Ishikawa (cell line): Measurements from ENCODE around the gene PAGE2.

ENCODE experiments used
- CEBPB ChIP-seq: IDR thresholded peaks from 2 replicates; pipeline ENCODE4 v1.6.1; 2012
- CREB1 ChIP-seq: IDR thresholded peaks from 2 replicates; pipeline ENCODE4 v1.6.1; 2012; ENCODE audit warnings: low read depth
- EGR1 ChIP-seq: IDR thresholded peaks from 2 replicates; pipeline ENCODE4 v1.6.1; 2012
- EP300 ChIP-seq: IDR thresholded peaks from 2 replicates; pipeline ENCODE4 v1.6.1; 2012; ENCODE audit warnings: borderline replicate concordance
- FOXM1 ChIP-seq: IDR thresholded peaks from 2 replicates; pipeline ENCODE4 v1.6.1; 2012; ENCODE audit warnings: low read depth, borderline replicate concordance
- MAX ChIP-seq: IDR thresholded peaks from 2 replicates; pipeline ENCODE4 v1.6.1; 2012
- NFIC ChIP-seq: IDR thresholded peaks from 2 replicates; pipeline ENCODE4 v1.6.1; 2012
- RAD21 ChIP-seq: IDR thresholded peaks from 2 replicates; pipeline ENCODE4 v1.6.1; 2012; ENCODE audit warnings: low read depth
- REST ChIP-seq: IDR thresholded peaks from 2 replicates; pipeline ENCODE4 v1.6.1; 2012; ENCODE audit warnings: low read depth, mild to moderate bottlenecking
- TAF1 ChIP-seq: IDR thresholded peaks from 2 replicates; pipeline ENCODE4 v1.6.1; 2012; ENCODE audit warnings: low read depth, mild to moderate bottlenecking
- TCF12 ChIP-seq: IDR thresholded peaks from 2 replicates; pipeline ENCODE4 v1.6.1; 2012; ENCODE audit warnings: low read depth
- TEAD4 ChIP-seq: IDR thresholded peaks from 2 replicates; pipeline ENCODE4 v1.6.1; 2012
- USF1 ChIP-seq: IDR thresholded peaks from 2 replicates; pipeline ENCODE4 v1.6.1; 2012
- YY1 ChIP-seq: IDR thresholded peaks from 2 replicates; pipeline ENCODE4 v1.6.1; 2012; ENCODE audit warnings: low read depth
- ZBTB7A ChIP-seq: IDR thresholded peaks from 2 replicates; pipeline ENCODE4 v1.6.1; 2012; ENCODE audit warnings: low read depth

Gene PAGE2

GRCh38 chrX:55107262-55107661 lies 18.4 kb downstream of the PAGE2 start:
- no peak for TF ChIP-seq TEAD4
- no peak for TF ChIP-seq ZBTB7A
- TF ChIP-seq CEBPB: no peak
- TF ChIP-seq MAX: no peak
- no peak for TF ChIP-seq RAD21
- no peak for TF ChIP-seq EGR1
- no peak for TF ChIP-seq TCF12
- no peak for TF ChIP-seq USF1
- no peak for TF ChIP-seq CREB1
- TF ChIP-seq TAF1: no peak
- TF ChIP-seq FOXM1: no peak
- TF ChIP-seq REST: no peak
- TF ChIP-seq EP300: no peak
- no peak for TF ChIP-seq NFIC
- no peak for TF ChIP-seq YY1

GRCh38 chrX:55107911-55108310 lies 19.1 kb downstream of the PAGE2 start:
- TF ChIP-seq USF1 (no peak), FOXM1 (no peak), CEBPB (no peak), TEAD4 (no peak), TCF12 (no peak), ZBTB7A (no peak)

- TF ChIP-seq CREB1 (no peak), FOXM1 (no peak), MAX (no peak), CEBPB (no peak), EP300 (no peak), NFIC (no peak), YY1 (no peak), TCF12 (no peak), TAF1 (no peak), USF1 (no peak), TEAD4 (no peak), EGR1 (no peak), REST (no peak), RAD21 (no peak), ZBTB7A (no peak)
These were observed 20.5 kb downstream of the PAGE2 start for GRCh38 chrX:55109306-55109705.

- TF ChIP-seq NFIC (no peak), YY1 (no peak), RAD21 (no peak), CREB1 (no peak), TEAD4 (no peak), CEBPB (no peak), TCF12 (no peak), USF1 (no peak), EP300 (no peak)
These were observed 22.9 kb downstream of the PAGE2 start for GRCh38 chrX:55111578-55112254.

GRCh38 chrX:55118574-55118973 lies 29.8 kb downstream of the PAGE2 start:
- TF ChIP-seq EGR1 (no peak), YY1 (no peak), TAF1 (no peak), MAX (no peak), NFIC (no peak), CEBPB (no peak), TCF12 (no peak)
